ENCODE results near the gene PLGRKT. TPM values are rescaled to one million over a fixed set of nuclear protein-coding genes. Genes with fewer than 3 reads are reported as not detected.

PLGRKT gene
- total and polyA plus RNA-seq, 4 donors = 11.7 to 28.4 (median 22.2) TPM

DNA sequence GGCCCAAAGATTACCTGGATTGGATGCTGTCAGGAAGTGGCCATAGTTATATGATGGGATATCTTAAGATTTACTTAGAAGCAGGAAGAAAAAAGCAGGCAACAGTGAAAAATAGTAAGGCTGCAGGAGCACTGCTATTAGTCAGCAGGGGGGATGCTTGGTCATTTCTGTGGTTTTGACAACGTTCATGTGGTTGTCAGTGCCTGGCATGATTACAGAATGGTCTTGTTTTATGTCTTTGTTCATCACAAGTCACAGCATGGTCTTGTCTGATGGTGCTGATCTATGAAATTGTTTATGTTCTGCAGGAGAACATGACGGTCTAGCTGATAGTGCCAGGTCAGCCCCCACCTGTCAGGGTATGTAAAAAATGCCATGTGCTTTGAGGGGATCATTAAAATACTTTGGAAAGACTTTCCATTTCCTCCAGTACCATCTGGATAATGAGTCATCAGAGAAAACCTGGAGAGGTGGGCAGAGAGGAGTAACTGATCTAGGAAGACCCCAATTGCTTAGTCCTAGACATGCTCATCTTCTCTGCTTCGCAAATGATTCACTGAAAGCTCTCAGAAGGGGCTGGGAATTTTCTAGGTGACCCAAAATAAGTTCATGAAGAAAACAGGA lies 48.5 kb downstream of the PLGRKT start:
- Histone ChIP-seq H3K9ac (ENCODE audit: insufficient read depth in 1 of 2, low read length in 2 of 2) (no peak overlapping the region), H3K36me3 (ENCODE audit: control insufficient read depth in 4 of 4, insufficient read depth in 4 of 4, low read length in 4 of 4) (no peaks in the 10 kb centered on the region), H3K4me3 (no peak overlapping the region), H3K27me3 (ENCODE audit: control insufficient read depth in 3 of 3, insufficient read depth in 3 of 3, low read length in 2 of 3) (no peaks in the 10 kb centered on the region), H3K9me3 (ENCODE audit: control insufficient read depth in 4 of 4, insufficient read depth in 3 of 4, low read length in 3 of 4) (no peaks in the 10 kb centered on the region), H3K27ac (ENCODE audit: low read depth in 1 of 2, low read length in 1 of 2) (no peak overlapping the region), H3K4me1 (ENCODE audit: control insufficient read depth in 5 of 5, insufficient read depth in 5 of 5, low read length in 5 of 5) (no peaks in the 10 kb centered on the region)
- ATAC-seq (ENCODE audit: insufficient read depth, low FRiP score) = no peak
- 43% methylated on average over 3 of the region's 3 CpGs for WGBS, 2 donors
- no peak for DNase-seq
- TF ChIP-seq, protein P1, sequence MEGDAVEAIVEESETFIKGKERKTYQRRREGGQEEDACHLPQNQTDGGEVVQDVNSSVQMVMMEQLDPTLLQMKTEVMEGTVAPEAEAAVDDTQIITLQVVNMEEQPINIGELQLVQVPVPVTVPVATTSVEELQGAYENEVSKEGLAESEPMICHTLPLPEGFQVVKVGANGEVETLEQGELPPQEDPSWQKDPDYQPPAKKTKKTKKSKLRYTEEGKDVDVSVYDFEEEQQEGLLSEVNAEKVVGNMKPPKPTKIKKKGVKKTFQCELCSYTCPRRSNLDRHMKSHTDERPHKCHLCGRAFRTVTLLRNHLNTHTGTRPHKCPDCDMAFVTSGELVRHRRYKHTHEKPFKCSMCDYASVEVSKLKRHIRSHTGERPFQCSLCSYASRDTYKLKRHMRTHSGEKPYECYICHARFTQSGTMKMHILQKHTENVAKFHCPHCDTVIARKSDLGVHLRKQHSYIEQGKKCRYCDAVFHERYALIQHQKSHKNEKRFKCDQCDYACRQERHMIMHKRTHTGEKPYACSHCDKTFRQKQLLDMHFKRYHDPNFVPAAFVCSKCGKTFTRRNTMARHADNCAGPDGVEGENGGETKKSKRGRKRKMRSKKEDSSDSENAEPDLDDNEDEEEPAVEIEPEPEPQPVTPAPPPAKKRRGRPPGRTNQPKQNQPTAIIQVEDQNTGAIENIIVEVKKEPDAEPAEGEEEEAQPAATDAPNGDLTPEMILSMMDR (IDR thresholded peaks at IDR 0.05; ENCODE audit: control extremely low read depth, extremely low read depth) = no peak

DNA sequence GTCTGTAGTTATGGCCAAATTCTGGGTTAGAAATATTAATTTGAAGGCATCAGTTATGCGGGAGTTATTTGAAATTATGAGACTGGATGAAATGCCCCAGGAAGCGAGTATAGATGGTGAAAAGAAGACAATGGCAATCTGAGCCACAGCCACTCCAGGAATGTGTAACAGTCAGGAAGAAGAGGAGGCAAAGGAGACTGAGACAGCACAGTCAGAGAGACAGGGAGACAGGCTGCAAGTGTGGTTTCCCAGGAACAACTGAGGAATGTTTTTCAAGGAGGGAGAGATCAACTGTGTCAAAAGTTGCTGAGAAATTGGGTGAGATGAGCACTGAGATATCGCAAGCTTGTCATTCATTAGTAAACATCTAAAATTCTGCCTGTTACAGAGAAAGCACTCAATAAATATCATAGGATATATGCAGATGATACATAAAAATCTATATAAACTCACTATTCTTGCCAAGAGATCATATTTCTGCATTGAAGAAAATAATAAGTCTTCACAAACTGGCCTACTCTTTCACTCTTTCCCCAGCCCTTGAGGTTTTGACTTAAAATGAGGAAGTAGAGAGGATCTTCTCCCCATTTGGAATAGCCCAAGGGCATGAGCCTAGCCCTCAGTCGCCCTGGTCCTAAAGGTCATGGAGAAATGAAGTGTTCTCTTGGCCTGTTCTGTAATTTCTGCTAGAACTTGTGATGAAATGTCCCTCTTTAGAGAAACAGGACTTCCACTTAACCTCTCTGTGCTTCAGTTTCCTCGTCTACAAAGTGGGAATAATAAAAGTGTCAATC lies 49.5 kb downstream of the PLGRKT start:
- ATAC-seq (ENCODE audit: insufficient read depth, low FRiP score) = no peak
- 74 to 78% methylated on average over 5 of the region's 5 CpGs for WGBS, 2 donors

DNA sequence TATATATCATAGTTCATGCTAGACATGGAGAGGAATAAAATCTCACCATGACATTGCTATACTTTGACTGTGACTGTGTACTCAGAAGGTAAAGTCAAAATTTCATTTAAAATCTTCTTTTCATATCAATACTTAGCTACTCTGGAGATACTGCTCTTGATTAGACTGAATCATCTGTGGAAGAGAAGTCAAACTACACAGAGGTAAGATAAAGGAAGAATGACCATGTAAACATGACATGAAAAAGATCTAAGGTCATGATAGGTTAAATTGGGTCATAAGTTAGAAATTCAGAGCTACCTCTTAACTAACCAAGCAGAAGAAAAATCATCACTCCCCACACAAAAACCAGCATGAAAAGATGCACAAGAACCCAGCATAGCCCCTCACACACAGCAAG lies 53.3 kb downstream of the PLGRKT start:
- H3K4me3 ChIP-seq = no peak overlapping the region
- no peaks in the 10 kb centered on the region for H3K4me1 ChIP-seq (ENCODE audit: control insufficient read depth in 5 of 5, insufficient read depth in 5 of 5, low read length in 5 of 5)
- H3K27ac ChIP-seq (ENCODE audit: low read depth in 1 of 2, low read length in 1 of 2) = no peak overlapping the region
- H3K27me3 ChIP-seq (ENCODE audit: control insufficient read depth in 3 of 3, insufficient read depth in 3 of 3, low read length in 2 of 3) = no peaks in the 10 kb centered on the region
- DNase-seq (no peak), ATAC-seq (ENCODE audit: insufficient read depth, low FRiP score) (no peak)
- H3K9me3 ChIP-seq (ENCODE audit: control insufficient read depth in 4 of 4, insufficient read depth in 3 of 4, low read length in 3 of 4) = peaks cover 0 to 2% (median 0%) of the 10 kb centered on the region in 4 donors
- no peaks in the 10 kb centered on the region for H3K36me3 ChIP-seq (ENCODE audit: control insufficient read depth in 4 of 4, insufficient read depth in 4 of 4, low read length in 4 of 4)
- TF ChIP-seq, protein P1 (IDR thresholded peaks at IDR 0.05; ENCODE audit: control extremely low read depth, extremely low read depth) = no peak
- H3K9ac ChIP-seq (ENCODE audit: insufficient read depth in 1 of 2, low read length in 2 of 2) = no peak overlapping the region

More for the DNA sequence above, 49.5 kb downstream of the PLGRKT start:
- DNase-seq = no peak
- H3K4me3 ChIP-seq = no peak overlapping the region
- no peak overlapping the region for H3K27ac ChIP-seq (ENCODE audit: low read depth in 1 of 2, low read length in 1 of 2)
- no peaks in the 10 kb centered on the region for H3K27me3 ChIP-seq (ENCODE audit: control insufficient read depth in 3 of 3, insufficient read depth in 3 of 3, low read length in 2 of 3)
- H3K9ac ChIP-seq (ENCODE audit: insufficient read depth in 1 of 2, low read length in 2 of 2) = no peak overlapping the region
- no peaks in the 10 kb centered on the region for H3K36me3 ChIP-seq (ENCODE audit: control insufficient read depth in 4 of 4, insufficient read depth in 4 of 4, low read length in 4 of 4)
- TF ChIP-seq, protein P1 (IDR thresholded peaks at IDR 0.05; ENCODE audit: control extremely low read depth, extremely low read depth) = no peak
- H3K9me3 ChIP-seq (ENCODE audit: control insufficient read depth in 4 of 4, insufficient read depth in 3 of 4, low read length in 3 of 4) = no peaks in the 10 kb centered on the region
- no peaks in the 10 kb centered on the region for H3K4me1 ChIP-seq (ENCODE audit: control insufficient read depth in 5 of 5, insufficient read depth in 5 of 5, low read length in 5 of 5)
